MM.1S (cell line): ENCODE measurements around the gene CNGB1.
"Not testable (repeated sequence)": the region's sequence is repeated elsewhere in the genome, so short reads cannot be mapped to it uniquely, and the experiment has no call there.

Experiments used
- DNase-seq: peaks from one replicate; pipeline ENCODE4 v3.0.0-alpha.2; 2015
- H2AFZ ChIP-seq: fragments of 300-600 bp; sonication (generic); 2 replicates; pipeline ENCODE4 v1.6.0; 2016; ENCODE audit warnings: antibody characterized with exemption, low read length
- H3F3A ChIP-seq: fragments of 300-600 bp; sonication (generic); 2 replicates; pipeline ENCODE4 v1.6.1; 2016; ENCODE audit warnings: mild to moderate bottlenecking, antibody characterized with exemption, low read length, moderate library complexity, mixed read lengths; ENCODE audit not compliant: insufficient read depth
- H3K27ac ChIP-seq: fragments of 300-600 bp; sonication (generic); 2 replicates; pipeline ENCODE4 v1.5.1; 2016; ENCODE audit warnings: mild to moderate bottlenecking, low read length
- H3K27me3 ChIP-seq: fragments of 300-600 bp; sonication (generic); replicated peaks from 2 replicates; pipeline ENCODE4 v1.6.0; 2016; ENCODE audit warnings: low read length; ENCODE audit not compliant: insufficient read depth
- H3K36me3 ChIP-seq: fragments of 300-600 bp; sonication (generic); replicated peaks from 2 replicates; pipeline ENCODE4 v1.6.1; 2016; ENCODE audit warnings: mild to moderate bottlenecking, low read length, mixed read lengths; ENCODE audit not compliant: insufficient read depth
- H3K4me1 ChIP-seq: fragments of 300-600 bp; sonication (generic); 2 replicates; pipeline ENCODE4 v1.6.1; 2016; ENCODE audit warnings: low read length, mixed read lengths
- H3K4me2 ChIP-seq: fragments of 300-600 bp; sonication (generic); 2 replicates; pipeline ENCODE4 v1.6.0; 2016; ENCODE audit warnings: low read depth, low read length
- H3K4me3 ChIP-seq: fragments of 300-600 bp; sonication (generic); 2 replicates; pipeline ENCODE4 v1.5.1; 2016; ENCODE audit warnings: low read length, mixed read lengths
- H3K79me2 ChIP-seq: fragments of 300-600 bp; sonication (generic); 2 replicates; pipeline ENCODE4 v1.6.1; 2016; ENCODE audit warnings: mixed run types, low read length, mixed read lengths
- H3K9ac ChIP-seq: fragments of 300-600 bp; sonication (generic); 2 replicates; pipeline ENCODE4 v1.6.1; 2016; ENCODE audit warnings: low read length, mixed read lengths
- H3K9me2 ChIP-seq: fragments of 300-600 bp; sonication (generic); replicated peaks from 2 replicates; pipeline ENCODE4 v1.6.1; 2016; ENCODE audit warnings: mild to moderate bottlenecking, low read length, mixed read lengths; ENCODE audit not compliant: insufficient read depth
- H3K9me3 ChIP-seq: fragments of 300-600 bp; sonication (generic); replicated peaks from 2 replicates; pipeline ENCODE4 v1.6.1; 2016; ENCODE audit warnings: mild to moderate bottlenecking, low read length, mixed read lengths; ENCODE audit not compliant: insufficient read depth
- H4K20me1 ChIP-seq: fragments of 300-600 bp; sonication (generic); 2 replicates; pipeline ENCODE4 v1.6.1; 2016; ENCODE audit warnings: mild to moderate bottlenecking, low read length, moderate library complexity, mixed read lengths; ENCODE audit not compliant: insufficient read depth
- EZH2 ChIP-seq: fragments of 300-600 bp; sonication (generic); optimal IDR thresholded peaks from 2 replicates; pipeline ENCODE3; 2017; ENCODE audit warnings: low read depth, mild to moderate bottlenecking, antibody characterized with exemption, low read length, mixed read lengths
- EZH2phosphoT487 ChIP-seq: fragments of 300-600 bp; sonication (generic); IDR thresholded peaks from 2 replicates; pipeline ENCODE4 v1.6.1; 2018; ENCODE audit warnings: antibody characterized with exemption, low read length
- TF ChIP-seq, protein P1 (sequence below): fragments of 300-600 bp; sonication (generic); IDR thresholded peaks from 2 replicates; pipeline ENCODE4 v1.5.1; 2016; ENCODE audit warnings: antibody characterized with exemption, low read length, mixed read lengths

The CNGB1 gene

DNA sequence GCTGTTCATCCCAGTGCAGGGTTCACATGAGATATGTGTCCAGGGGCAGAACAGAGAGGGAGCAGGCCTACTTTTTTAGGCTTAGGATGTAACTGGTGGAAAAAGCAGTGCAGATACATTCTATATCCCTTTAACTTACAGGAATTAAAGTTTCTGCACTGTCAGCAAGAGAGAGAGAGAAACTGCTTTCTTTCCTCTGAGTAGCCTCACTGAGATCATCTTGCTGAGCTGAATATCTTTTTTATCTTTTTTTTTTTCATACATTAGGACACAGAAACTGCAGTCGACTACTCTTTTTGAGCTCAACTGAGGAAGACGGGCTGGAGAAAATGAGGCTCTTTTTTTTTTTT is 50.1 kb downstream of the CNGB1 start:
- Histone ChIP-seq H3K27ac (no peak overlapping the region), H3K9ac (no peak overlapping the region), H2AFZ (no peak overlapping the region), H3K9me3 (no peaks in the 10 kb centered on the region), H3K9me2 (no peaks in the 10 kb centered on the region), H3K36me3 (no peaks in the 10 kb centered on the region), H4K20me1 (no peaks in the 10 kb centered on the region), H3K27me3 (no peaks in the 10 kb centered on the region), H3K79me2 (no peaks in the 10 kb centered on the region), H3F3A (peaks cover 4% of the 10 kb centered on the region; the same call in 1 of the 2 replicates), H3K4me3 (no peak overlapping the region), H3K4me2 (peak overlapping the region; percentile 6; the same call in 1 of the 2 replicates), H3K4me1 (peaks cover 18% of the 10 kb centered on the region)
- DNase-seq, result peak; percentile 15
- TF ChIP-seq EZH2, result no peak
- TF ChIP-seq EZH2phosphoT487, result no peak

DNA sequence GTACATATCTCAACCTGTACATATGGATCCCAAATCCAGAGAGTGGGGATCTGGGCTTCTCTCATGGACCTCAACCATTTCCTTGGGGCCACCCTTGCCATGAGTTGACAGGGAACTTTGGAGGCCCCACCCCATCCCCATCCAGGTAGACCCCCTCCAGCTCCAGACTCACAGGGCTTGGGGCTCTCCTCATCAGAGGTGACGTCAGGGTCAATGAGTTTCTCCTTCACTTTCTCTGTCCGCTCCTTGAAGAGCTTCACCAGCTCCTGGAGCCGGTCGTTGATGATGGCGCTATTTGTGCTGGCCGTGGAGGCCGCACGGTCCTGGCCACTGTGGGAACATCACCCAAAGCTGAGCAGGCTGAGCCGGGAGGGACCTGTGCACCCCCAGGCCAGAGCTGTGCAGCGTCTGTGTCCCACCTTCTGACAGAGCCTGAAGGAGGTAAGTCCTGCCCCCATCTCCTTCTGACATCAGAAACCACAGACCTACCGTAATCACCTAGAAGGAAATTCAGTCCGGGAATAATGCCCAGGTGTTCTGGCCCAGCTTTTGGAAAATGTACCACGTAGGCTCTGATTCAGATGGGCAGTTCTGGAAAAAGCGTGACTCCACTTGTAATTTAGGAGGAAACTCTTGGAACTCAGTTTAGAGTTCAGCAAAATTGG is 50.6 kb downstream of the CNGB1 start:
- Histone ChIP-seq H3K4me2 (no peak overlapping the region), H3K9ac (no peak overlapping the region), H3K9me3 (no peaks in the 10 kb centered on the region), H3K27me3 (no peaks in the 10 kb centered on the region), H3K4me1 (peaks cover 13% of the 10 kb centered on the region), H3F3A (peaks cover 3% of the 10 kb centered on the region; the same call in 1 of the 2 replicates), H3K79me2 (no peaks in the 10 kb centered on the region), H2AFZ (no peak overlapping the region), H3K4me3 (no peak overlapping the region), H3K9me2 (no peaks in the 10 kb centered on the region), H3K27ac (no peak overlapping the region), H3K36me3 (no peaks in the 10 kb centered on the region), H4K20me1 (no peaks in the 10 kb centered on the region)
- TF ChIP-seq EZH2phosphoT487 (no peak), EZH2 (no peak)
- TF ChIP-seq, protein P1, sequence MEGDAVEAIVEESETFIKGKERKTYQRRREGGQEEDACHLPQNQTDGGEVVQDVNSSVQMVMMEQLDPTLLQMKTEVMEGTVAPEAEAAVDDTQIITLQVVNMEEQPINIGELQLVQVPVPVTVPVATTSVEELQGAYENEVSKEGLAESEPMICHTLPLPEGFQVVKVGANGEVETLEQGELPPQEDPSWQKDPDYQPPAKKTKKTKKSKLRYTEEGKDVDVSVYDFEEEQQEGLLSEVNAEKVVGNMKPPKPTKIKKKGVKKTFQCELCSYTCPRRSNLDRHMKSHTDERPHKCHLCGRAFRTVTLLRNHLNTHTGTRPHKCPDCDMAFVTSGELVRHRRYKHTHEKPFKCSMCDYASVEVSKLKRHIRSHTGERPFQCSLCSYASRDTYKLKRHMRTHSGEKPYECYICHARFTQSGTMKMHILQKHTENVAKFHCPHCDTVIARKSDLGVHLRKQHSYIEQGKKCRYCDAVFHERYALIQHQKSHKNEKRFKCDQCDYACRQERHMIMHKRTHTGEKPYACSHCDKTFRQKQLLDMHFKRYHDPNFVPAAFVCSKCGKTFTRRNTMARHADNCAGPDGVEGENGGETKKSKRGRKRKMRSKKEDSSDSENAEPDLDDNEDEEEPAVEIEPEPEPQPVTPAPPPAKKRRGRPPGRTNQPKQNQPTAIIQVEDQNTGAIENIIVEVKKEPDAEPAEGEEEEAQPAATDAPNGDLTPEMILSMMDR, result no peak
- no peak for DNase-seq

DNA sequence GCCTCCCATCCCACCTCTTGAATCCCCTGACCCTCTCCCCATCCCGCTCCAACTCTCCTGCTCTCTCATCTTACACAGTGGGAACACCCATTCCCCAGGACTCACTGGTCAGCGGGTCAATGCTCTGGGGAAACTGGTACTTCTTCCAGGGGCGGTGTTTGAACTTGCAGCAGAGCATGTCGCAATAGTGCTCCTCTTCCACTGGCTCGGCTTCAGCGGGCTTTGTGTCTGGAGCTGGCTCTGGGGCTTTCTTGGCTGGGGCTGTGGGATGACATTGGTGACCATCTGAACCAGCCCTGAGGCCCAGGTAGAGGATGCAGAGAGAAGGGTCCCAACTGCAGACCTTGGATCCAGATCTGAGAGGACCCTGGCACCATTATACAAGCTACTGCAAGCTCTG is 51.9 kb downstream of the CNGB1 start:
- H2AFZ ChIP-seq, result no peak overlapping the region
- H3K27ac ChIP-seq, result no peak overlapping the region
- no peak overlapping the region for H3K4me2 ChIP-seq
- H4K20me1 ChIP-seq, result no peaks in the 10 kb centered on the region
- no peak for TF ChIP-seq EZH2phosphoT487
- TF ChIP-seq EZH2, result no peak
- no peaks in the 10 kb centered on the region for H3K36me3 ChIP-seq
- DNase-seq, result no peak
- no peaks in the 10 kb centered on the region for H3K27me3 ChIP-seq
- H3K4me3 ChIP-seq, result no peak overlapping the region
- no peaks in the 10 kb centered on the region for H3K9me3 ChIP-seq
- H3F3A ChIP-seq, result no peaks in the 10 kb centered on the region; the same call in 1 of the 2 replicates
- peaks cover 6% of the 10 kb centered on the region for H3K4me1 ChIP-seq
- no peaks in the 10 kb centered on the region for H3K9me2 ChIP-seq
- no peaks in the 10 kb centered on the region for H3K79me2 ChIP-seq
- H3K9ac ChIP-seq, result no peak overlapping the region

DNA sequence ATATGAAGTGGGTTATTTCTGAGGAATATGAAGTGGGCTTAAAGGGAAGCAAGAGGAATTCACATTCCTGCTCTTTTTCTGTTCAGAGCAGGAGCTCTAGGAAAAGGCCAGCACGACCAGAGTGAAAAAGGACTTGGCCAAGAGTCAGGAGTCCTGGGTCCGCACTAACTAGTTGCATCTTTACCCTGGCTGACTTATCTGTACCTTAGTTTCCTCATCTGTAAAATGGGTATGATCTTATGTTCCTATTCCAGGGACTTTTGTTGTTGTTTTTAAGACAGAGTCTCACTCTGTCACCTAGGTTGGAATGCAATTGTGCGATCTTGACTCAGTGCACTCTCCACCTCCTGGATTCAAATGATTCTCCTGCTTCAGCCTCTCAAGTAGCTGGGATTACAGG is 52.5 kb downstream of the CNGB1 start:
- H3K79me2 ChIP-seq, result no peaks in the 10 kb centered on the region
- peaks cover 6% of the 10 kb centered on the region for H3K4me1 ChIP-seq
- no peak overlapping the region for H3K27ac ChIP-seq
- no peaks in the 10 kb centered on the region for H4K20me1 ChIP-seq
- no peak overlapping the region for H3K4me2 ChIP-seq
- no peaks in the 10 kb centered on the region for H3K36me3 ChIP-seq
- DNase-seq, result no peak
- H2AFZ ChIP-seq, result no peak overlapping the region
- no peaks in the 10 kb centered on the region; the same call in 1 of the 2 replicates for H3F3A ChIP-seq
- H3K9ac ChIP-seq, result no peak overlapping the region
- no peaks in the 10 kb centered on the region for H3K9me3 ChIP-seq
- no peaks in the 10 kb centered on the region for H3K27me3 ChIP-seq
- TF ChIP-seq, protein P1, result no peak
- TF ChIP-seq EZH2phosphoT487 (no peak), EZH2 (no peak)
- no peaks in the 10 kb centered on the region for H3K9me2 ChIP-seq
- no peak overlapping the region for H3K4me3 ChIP-seq

DNA sequence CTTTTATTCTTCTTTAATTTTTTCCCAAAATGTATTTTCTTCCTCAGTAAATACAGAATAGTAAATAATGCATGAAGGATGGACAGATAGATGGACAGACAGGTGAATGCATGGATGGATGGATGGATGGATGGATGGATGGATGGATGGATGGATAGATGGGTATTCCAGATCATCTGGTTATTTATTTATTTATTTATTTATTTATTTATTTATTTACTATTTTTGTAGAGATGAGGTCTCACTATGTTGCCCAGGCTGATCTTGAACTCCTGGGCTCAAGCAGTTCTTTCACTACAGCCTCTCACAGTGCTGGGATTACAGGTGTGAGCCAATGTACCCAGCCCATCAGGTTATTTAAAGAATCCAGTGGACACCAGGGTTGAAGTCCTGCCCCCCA is 53.0 kb downstream of the CNGB1 start:
- H3K27me3 ChIP-seq, H3K36me3 ChIP-seq, H3K9ac ChIP-seq, H2AFZ ChIP-seq, H3K4me3 ChIP-seq, H3K27ac ChIP-seq, H4K20me1 ChIP-seq, H3K9me2 ChIP-seq, H3F3A ChIP-seq, H3K9me3 ChIP-seq, H3K4me1 ChIP-seq, H3K4me2 ChIP-seq, H3K79me2 ChIP-seq, DNase-seq: not testable (repeated sequence)

DNA sequence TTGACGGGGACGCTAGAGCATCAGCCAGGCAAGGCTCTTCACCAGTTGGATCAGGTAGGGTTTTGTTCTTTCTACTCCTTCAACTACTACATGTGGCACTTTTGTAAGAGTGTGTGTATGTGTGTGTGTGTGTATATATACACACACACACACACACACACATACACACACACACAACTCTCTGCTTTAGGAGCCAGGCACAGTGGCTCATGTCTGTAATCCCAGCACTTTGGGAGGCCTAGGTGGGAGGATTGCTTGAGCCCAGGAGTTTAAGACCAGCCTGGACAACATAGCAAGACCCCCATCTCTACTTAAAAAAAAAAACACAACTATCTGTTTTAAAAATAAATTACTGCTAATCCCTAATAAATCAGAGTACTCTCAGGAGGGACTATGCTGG is 53.4 kb downstream of the CNGB1 start:
- not testable (repeated sequence) for H2AFZ ChIP-seq, H3K4me2 ChIP-seq, H3K9ac ChIP-seq, H3K36me3 ChIP-seq, H3K27ac ChIP-seq, H3F3A ChIP-seq, H3K9me2 ChIP-seq, H3K27me3 ChIP-seq, H4K20me1 ChIP-seq, H3K9me3 ChIP-seq, H3K79me2 ChIP-seq, H3K4me1 ChIP-seq, H3K4me3 ChIP-seq, DNase-seq
